ENCODE measurements around the gene PYCR2.

The PYCR2 gene

DNA sequence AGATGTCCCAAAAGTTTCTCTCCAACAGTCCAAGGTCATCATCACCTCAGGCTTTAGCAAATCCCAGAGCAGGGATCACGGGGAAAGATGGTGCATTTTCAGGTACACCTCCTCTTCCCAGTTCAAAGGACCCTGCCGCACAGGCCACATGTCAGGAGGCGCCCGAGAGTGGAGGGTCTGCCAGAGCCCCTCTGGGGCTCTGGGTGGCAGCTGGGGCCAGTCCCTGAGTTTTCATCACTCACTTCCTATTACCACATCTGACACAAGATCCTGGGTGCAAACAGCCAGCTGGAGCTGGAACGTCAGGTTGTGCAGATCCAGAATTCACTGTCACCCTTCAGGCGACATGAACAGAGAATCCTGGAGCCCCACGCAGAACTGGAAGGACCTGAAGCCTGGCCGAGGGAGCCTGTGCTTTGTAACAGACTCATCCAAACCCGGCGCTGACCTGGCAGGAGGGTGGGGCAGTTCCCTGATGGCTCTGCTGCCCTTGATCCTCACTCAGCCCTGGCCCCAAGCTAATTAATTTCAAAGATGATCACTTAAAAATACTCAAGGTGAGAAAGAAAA, 50.7 kb downstream of the PYCR2 start:
- DNase-seq, result no peak

DNA sequence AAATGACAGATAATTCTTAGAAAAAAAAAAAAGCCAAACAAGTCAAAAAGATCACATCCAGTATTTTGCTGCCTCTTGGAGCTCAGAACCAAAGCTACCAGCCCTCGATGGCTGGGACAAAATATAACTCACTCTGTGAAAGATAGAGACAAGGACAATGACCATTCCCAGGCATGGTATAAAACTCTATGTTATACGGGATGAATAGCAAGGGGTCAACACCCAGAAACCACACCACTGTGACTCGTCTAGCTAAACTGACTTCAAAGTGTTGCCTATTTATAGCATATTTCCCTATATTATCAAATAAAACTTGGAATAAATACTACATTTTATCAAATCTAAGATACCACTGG, 52.0 kb downstream of the PYCR2 start:
- no peak for DNase-seq

DNA sequence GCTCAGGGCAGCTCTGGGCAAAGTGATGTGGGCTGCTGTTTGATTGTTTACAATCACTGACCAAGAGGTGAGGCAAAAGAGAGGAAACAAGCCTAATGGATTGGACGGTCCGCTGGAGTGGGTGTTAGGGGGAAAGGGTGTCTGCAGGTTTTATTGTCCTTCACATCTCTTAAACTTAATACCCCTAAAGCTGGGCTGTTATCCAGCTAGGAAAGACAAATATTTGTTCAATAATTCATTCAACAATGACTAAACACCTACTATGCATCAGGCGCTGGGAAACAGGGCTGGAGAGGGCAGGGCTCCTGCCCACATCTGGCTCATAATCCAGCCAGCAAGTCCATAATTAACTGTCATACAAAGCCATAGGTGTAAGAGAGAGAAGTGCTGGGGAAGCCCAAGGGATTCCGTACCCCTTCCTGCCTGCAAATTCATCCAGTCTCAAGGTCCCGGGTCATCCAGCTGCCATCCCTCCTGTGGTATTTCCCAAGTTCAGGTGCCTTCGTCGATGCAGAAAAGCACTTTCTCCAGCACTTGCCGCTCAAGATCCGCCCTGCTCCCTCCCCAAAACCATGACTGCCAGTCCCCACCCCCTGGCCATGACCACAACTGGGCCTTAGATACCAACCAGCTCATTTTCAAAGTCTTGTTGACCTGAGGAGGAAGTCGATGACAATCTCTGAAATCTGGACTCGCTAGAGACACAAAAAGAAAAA, 52.5 kb downstream of the PYCR2 start:
- DNase-seq, result no peak

DNA sequence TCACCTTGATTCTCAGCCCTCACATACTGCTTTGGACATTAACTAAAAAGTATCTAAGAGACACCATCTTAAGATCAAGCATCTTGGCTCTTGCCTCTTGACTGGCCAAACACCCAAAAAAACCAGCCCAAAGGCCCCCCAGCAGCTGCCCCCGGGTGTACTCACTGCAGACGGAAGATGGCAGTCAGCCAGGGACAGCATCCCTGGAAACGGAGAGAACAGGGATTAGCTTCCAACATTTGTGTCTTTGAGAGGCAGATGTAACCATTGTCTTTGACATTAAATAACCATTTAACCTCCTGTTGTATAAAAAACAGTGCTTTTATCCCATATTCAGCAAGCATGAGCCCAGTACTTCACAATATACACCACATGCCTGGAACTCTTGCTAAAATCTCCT, 53.1 kb downstream of the PYCR2 start:
- DNase-seq, result no peak

Measured in activated gamma-delta T cell treated with Interleukin-2 at 50 U/mL for 16 hours (primary cell).